Neural crest cell (in vitro differentiated cells): ENCODE results near the gene PDGFD. TPM values are rescaled to one million over a fixed set of nuclear protein-coding genes. Genes with fewer than 3 reads are reported as not detected.

Source experiments
- DNase-seq: peaks from one replicate; pipeline ENCODE4 v3.0.0; 2021; ENCODE audit warnings: low read depth, mixed read lengths, low spot score
- H3K27ac Mint-ChIP-seq: one replicate; pipeline ENCODE4 v1.8.0; 2021; ENCODE audit warnings: mild to moderate bottlenecking, mixed read lengths; ENCODE audit not compliant: unreplicated experiment
- H3K27me3 Mint-ChIP-seq: 2 replicates; pipeline ENCODE4 v1.8.0; 2021; ENCODE audit warnings: low read depth, mild to moderate bottlenecking, mixed read lengths
- H3K36me3 Mint-ChIP-seq: 2 replicates; pipeline ENCODE4 v1.8.0; 2021; ENCODE audit warnings: low read depth, mild to moderate bottlenecking, mixed read lengths
- H3K4me1 Mint-ChIP-seq: 2 replicates; pipeline ENCODE4 v1.8.0; 2021; ENCODE audit warnings: mixed read lengths
- H3K4me3 Mint-ChIP-seq: one replicate; pipeline ENCODE4 v1.8.0; 2021; ENCODE audit warnings: mild to moderate bottlenecking, mixed read lengths
- H3K9me3 Mint-ChIP-seq: 2 replicates; pipeline ENCODE4 v1.8.0; 2021; ENCODE audit warnings: mixed read lengths
- CTCF ChIP-seq: fragments of 200-600 bp; sonication (generic); conservative IDR thresholded peaks from 2 replicates; pipeline ENCODE4 v1.5.0; 2021; ENCODE audit warnings: antibody characterized with exemption, mild to moderate bottlenecking
- total RNA-seq: library from RNA; stranded (reverse); gene quantifications from 2 replicates; pipeline ENCODE4 v1.2.1, GENCODE V29; 2021

Gene PDGFD
- total RNA-seq, 1 donor from 2014 or later: 3.4 TPM

- no peak for DNase-seq
- Mint-ChIP-seq H3K27ac (no peak overlapping the region), H3K27me3 (no peaks in the 10 kb centered on the region), H3K4me1 (no peaks in the 10 kb centered on the region), H3K4me3 (no peak overlapping the region), H3K36me3 (no peaks in the 10 kb centered on the region), H3K9me3 (no peaks in the 10 kb centered on the region)
- no peak for TF ChIP-seq CTCF
These were observed 34.6 kb upstream of the PDGFD start for GRCh38 chr11:104198576-104198975.

GRCh38 chr11:104191124-104191523 lies 27.2 kb upstream of the PDGFD start:
- TF ChIP-seq CTCF: no peak
- H3K27me3 Mint-ChIP-seq: no peaks in the 10 kb centered on the region
- no peak overlapping the region for H3K4me3 Mint-ChIP-seq
- no peak for DNase-seq
- no peaks in the 10 kb centered on the region for H3K4me1 Mint-ChIP-seq
- H3K36me3 Mint-ChIP-seq: no peaks in the 10 kb centered on the region
- H3K27ac Mint-ChIP-seq: no peak overlapping the region
- no peaks in the 10 kb centered on the region for H3K9me3 Mint-ChIP-seq

- no peak for TF ChIP-seq CTCF
- H3K4me1 Mint-ChIP-seq: no peaks in the 10 kb centered on the region
- DNase-seq: no peak
- no peak overlapping the region for H3K4me3 Mint-ChIP-seq
- H3K36me3 Mint-ChIP-seq: no peaks in the 10 kb centered on the region
- H3K9me3 Mint-ChIP-seq: no peaks in the 10 kb centered on the region
- H3K27me3 Mint-ChIP-seq: peaks cover 6% of the 10 kb centered on the region
- H3K27ac Mint-ChIP-seq: no peak overlapping the region
These were observed 19.6 kb upstream of the PDGFD start for GRCh38 chr11:104183593-104183992.

- Mint-ChIP-seq H3K4me3 (no peak overlapping the region), H3K27me3 (peaks cover 5% of the 10 kb centered on the region), H3K36me3 (no peaks in the 10 kb centered on the region), H3K9me3 (no peaks in the 10 kb centered on the region), H3K27ac (no peak overlapping the region), H3K4me1 (no peaks in the 10 kb centered on the region)
- no peak for DNase-seq
- TF ChIP-seq CTCF: no peak
These were observed 11.8 kb upstream of the PDGFD start for GRCh38 chr11:104175769-104176168.

- H3K4me3 Mint-ChIP-seq: no peak overlapping the region
- no peaks in the 10 kb centered on the region for H3K9me3 Mint-ChIP-seq
- no peak for TF ChIP-seq CTCF
- H3K36me3 Mint-ChIP-seq: no peaks in the 10 kb centered on the region
- H3K27me3 Mint-ChIP-seq: peaks cover 3% of the 10 kb centered on the region
- H3K27ac Mint-ChIP-seq: no peak overlapping the region
- no peak for DNase-seq
- H3K4me1 Mint-ChIP-seq: peaks cover under 1% of the 10 kb centered on the region
These were observed 5.1 kb upstream of the PDGFD start for GRCh38 chr11:104169091-104169490.

GRCh38 chr11:104165014-104165413 lies 1.1 kb upstream of the PDGFD start:
- Mint-ChIP-seq H3K4me1 (peaks cover 9% of the 10 kb centered on the region), H3K9me3 (no peaks in the 10 kb centered on the region), H3K4me3 (peak overlapping the region; percentile 99), H3K27me3 (peaks cover 18% of the 10 kb centered on the region), H3K27ac (no peak overlapping the region), H3K36me3 (no peaks in the 10 kb centered on the region)
- no peak for TF ChIP-seq CTCF
- DNase-seq: no peak
